Lung (tissue), 12 donors: ENCODE measurements around the gene NFXL1. TPM values are rescaled to one million over a fixed set of nuclear protein-coding genes. Genes with fewer than 3 reads are reported as not detected.
"Not testable (repeated sequence)": the region's sequence is repeated elsewhere in the genome, so short reads cannot be mapped to it uniquely, and the experiment has no call there.

Experiments
- ATAC-seq: fragments of 200-7000 bp; cut with Tn5 transposase; one replicate; pipeline ENCODE4 v1.9.1; 2020; ENCODE audit warnings: moderate number of reproducible peaks; ENCODE audit not compliant: insufficient read depth, low FRiP score
- DNase-seq, 3 donors: peaks; one replicate each; pipeline ENCODE4 v3.0.0-alpha.2; 2013 to 2017
- H3K27ac ChIP-seq, 2 donors: one replicate each; pipeline ENCODE4 v1.5.1; 2013; ENCODE audit warnings: mild to moderate bottlenecking in 2 of 2, moderate library complexity in 2 of 2, control low read depth in 1 of 2, inconsistent platforms in 1 of 2, low read depth in 1 of 2, low read length in 1 of 2
- H3K27me3 ChIP-seq, 3 donors: one replicate each; pipeline ENCODE4 v1.5.1; 2013; ENCODE audit warnings: low read length in 2 of 3; ENCODE audit not compliant: control insufficient read depth in 3 of 3, insufficient read depth in 3 of 3
- H3K36me3 ChIP-seq, 4 donors: one replicate each; pipeline ENCODE4 v1.5.1; 2013; ENCODE audit warnings: low read length in 4 of 4, mild to moderate bottlenecking in 1 of 4, moderate library complexity in 1 of 4; ENCODE audit not compliant: control insufficient read depth in 4 of 4, insufficient read depth in 4 of 4
- H3K4me1 ChIP-seq, 5 donors: one replicate each; pipeline ENCODE4 v1.5.1; 2013; ENCODE audit warnings: low read length in 5 of 5, mild to moderate bottlenecking in 2 of 5, moderate library complexity in 1 of 5; ENCODE audit not compliant: control insufficient read depth in 5 of 5, insufficient read depth in 5 of 5
- H3K4me3 ChIP-seq: one replicate; pipeline ENCODE4 v1.5.1; 2013; ENCODE audit warnings: mild to moderate bottlenecking, control low read depth, moderate library complexity
- H3K9ac ChIP-seq, 2 donors: one replicate each; pipeline ENCODE4 v1.5.1; 2013; ENCODE audit warnings: low read length in 2 of 2, control low read depth in 1 of 2; ENCODE audit not compliant: insufficient read depth in 1 of 2
- H3K9me3 ChIP-seq, 4 donors: one replicate each; pipeline ENCODE4 v1.5.1; 2013; ENCODE audit warnings: low read length in 3 of 4, mild to moderate bottlenecking in 1 of 4, moderate library complexity in 1 of 4; ENCODE audit not compliant: control insufficient read depth in 4 of 4, insufficient read depth in 3 of 4
- WGBS, 2 donors: extraction: QIAGEN DNeasy Blood & Tissue Kit; methylation state at CpG; one replicate each; pipeline ENCODE4 v1.1.7; 2013; 5-methylcytosine and 5-hydroxymethylcytosine counted together
- polyA plus RNA-seq, 2 donors: library from polyadenylated mRNA; stranded (reverse); fragments of 200-250 nt; gene quantifications; one replicate each; pipeline ENCODE4 v1.2.1, GENCODE V29; 2013
- total RNA-seq, 2 donors: library from RNA; depleted of rRNA in 1 of 2; stranded (reverse); fragments of >200 nt in 1 of 2; gene quantifications; one replicate each; pipeline ENCODE4 v1.2.1, GENCODE V29; 2014 to 2021
- TF ChIP-seq, protein P1 (sequence below): IDR thresholded peaks from 2 replicates; pipeline ENCODE4 v1.5.1; 2012; ENCODE audit warnings: mild to moderate bottlenecking; ENCODE audit errors: control extremely low read depth, extremely low read depth
- donor health status: control.
- donor health status: control.
- donor health status: Bipolar disorder and iron deficiency.
- donor health status: healthy.
- donor health status: DM: yes; HTN: yes; CAD: no.

NFXL1 gene
- total and polyA plus RNA-seq, 4 donors, result 4.6 to 27.2 (median 8.8) TPM

- Histone ChIP-seq H3K4me1 (peaks cover 0 to 10% (median 0%) of the 10 kb centered on the region in 5 donors), H3K27me3 (no peaks in the 10 kb centered on the region), H3K27ac (no peak overlapping the region), H3K9me3 (no peaks in the 10 kb centered on the region), H3K9ac (no peak overlapping the region), H3K4me3 (no peak overlapping the region), H3K36me3 (no peaks in the 10 kb centered on the region)
- TF ChIP-seq, protein P1, sequence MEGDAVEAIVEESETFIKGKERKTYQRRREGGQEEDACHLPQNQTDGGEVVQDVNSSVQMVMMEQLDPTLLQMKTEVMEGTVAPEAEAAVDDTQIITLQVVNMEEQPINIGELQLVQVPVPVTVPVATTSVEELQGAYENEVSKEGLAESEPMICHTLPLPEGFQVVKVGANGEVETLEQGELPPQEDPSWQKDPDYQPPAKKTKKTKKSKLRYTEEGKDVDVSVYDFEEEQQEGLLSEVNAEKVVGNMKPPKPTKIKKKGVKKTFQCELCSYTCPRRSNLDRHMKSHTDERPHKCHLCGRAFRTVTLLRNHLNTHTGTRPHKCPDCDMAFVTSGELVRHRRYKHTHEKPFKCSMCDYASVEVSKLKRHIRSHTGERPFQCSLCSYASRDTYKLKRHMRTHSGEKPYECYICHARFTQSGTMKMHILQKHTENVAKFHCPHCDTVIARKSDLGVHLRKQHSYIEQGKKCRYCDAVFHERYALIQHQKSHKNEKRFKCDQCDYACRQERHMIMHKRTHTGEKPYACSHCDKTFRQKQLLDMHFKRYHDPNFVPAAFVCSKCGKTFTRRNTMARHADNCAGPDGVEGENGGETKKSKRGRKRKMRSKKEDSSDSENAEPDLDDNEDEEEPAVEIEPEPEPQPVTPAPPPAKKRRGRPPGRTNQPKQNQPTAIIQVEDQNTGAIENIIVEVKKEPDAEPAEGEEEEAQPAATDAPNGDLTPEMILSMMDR, result no peak
- 61 to 76% methylated on average over 4 of the region's 4 CpGs for WGBS, 2 donors
- DNase-seq, result no peak
- no peak for ATAC-seq
Observed at GRCh38 chr4:47929682-47930201, 15.4 kb upstream of the NFXL1 start.

GRCh38 chr4:47926667-47927258, 12.4 kb upstream of the NFXL1 start:
- peak; percentile 72 to 78 (median 73) for DNase-seq
- H3K4me1 ChIP-seq, result peaks cover 0 to 10% (median 0%) of the 10 kb centered on the region in 5 donors
- H3K27ac ChIP-seq, result no peak overlapping the region
- no peaks in the 10 kb centered on the region for H3K27me3 ChIP-seq
- 11 to 12% methylated on average over 15 of the region's 15 CpGs for WGBS, 2 donors
- TF ChIP-seq, protein P1, result peak; percentile 43
- no peaks in the 10 kb centered on the region for H3K36me3 ChIP-seq
- H3K4me3 ChIP-seq, result no peak overlapping the region
- ATAC-seq, result peak; percentile 85
- H3K9ac ChIP-seq, result no peak overlapping the region
- no peaks in the 10 kb centered on the region for H3K9me3 ChIP-seq

DNA sequence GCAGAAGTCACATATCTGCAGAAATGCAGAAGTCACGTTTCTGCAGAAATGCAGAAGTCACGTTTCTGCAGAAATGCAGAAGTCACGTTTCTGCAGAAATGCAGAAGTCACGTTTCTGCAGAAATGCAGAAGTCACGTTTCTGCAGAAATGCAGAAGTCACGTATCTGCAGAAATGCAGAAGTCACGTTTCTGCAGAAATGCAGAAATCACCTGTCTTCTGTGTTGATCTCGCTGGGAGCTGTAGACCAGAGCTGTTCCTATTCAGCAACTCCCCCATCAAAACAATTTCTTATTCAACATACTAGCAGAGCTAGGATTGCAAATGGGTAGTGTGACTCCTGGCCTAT, 8.9 kb upstream of the NFXL1 start:
- not testable (repeated sequence) for H3K27me3 ChIP-seq, H3K9ac ChIP-seq, H3K9me3 ChIP-seq, H3K4me3 ChIP-seq, DNase-seq, ATAC-seq, H3K27ac ChIP-seq, H3K36me3 ChIP-seq, H3K4me1 ChIP-seq
- WGBS, 2 donors, result 26 to 59% methylated on average over 8 of the region's 8 CpGs

- not testable (repeated sequence) for ATAC-seq, H3K9ac ChIP-seq, H3K4me3 ChIP-seq, H3K9me3 ChIP-seq, H3K27ac ChIP-seq, DNase-seq, H3K27me3 ChIP-seq, H3K36me3 ChIP-seq, H3K4me1 ChIP-seq
- 69 to 70% methylated on average over 17 of the region's 17 CpGs for WGBS, 2 donors
Observed at GRCh38 chr4:47922436-47923260, 8.3 kb upstream of the NFXL1 start.

DNA sequence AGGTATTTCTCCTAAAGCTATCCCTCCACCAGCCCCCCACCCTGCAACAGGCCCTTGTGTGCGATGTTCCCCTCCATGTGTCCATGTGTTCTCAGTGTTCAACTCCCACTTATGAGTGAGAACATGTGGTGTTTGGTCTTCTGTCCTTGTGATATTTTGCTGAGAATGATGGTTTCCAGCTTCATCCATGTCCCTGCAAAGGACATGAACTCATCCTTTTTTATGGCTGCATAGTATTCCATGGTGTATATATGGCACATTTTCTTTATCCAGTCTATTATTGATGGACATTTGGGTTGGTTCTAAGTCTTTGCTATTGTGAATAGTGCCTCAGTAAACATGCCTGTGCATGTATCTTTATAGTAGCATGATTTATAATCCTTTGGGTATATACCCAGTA, 2.8 kb upstream of the NFXL1 start:
- not testable (repeated sequence) for H3K27me3 ChIP-seq, H3K27ac ChIP-seq, H3K36me3 ChIP-seq, ATAC-seq, H3K9me3 ChIP-seq, H3K4me3 ChIP-seq, DNase-seq, H3K9ac ChIP-seq
- peaks cover 0 to 11% (median 3%) of the 10 kb centered on the region in 5 donors for H3K4me1 ChIP-seq
- WGBS, 2 donors, result 96 to 97% methylated on average over 1 of the region's 1 CpG
